GM12865 (cell line): ENCODE results near the gene PMAIP1.

ENCODE experiments used
- DNase-seq: peaks from one replicate; pipeline ENCODE4 v3.0.0; 2010; ENCODE audit warnings: low read depth
- H3K4me3 ChIP-seq: 2 replicates; pipeline ENCODE4 v1.5.1; 2011; ENCODE audit warnings: mild to moderate bottlenecking, low read depth, low read length, control low read depth
- CTCF ChIP-seq: IDR thresholded peaks from 2 replicates; pipeline ENCODE4 v1.5.1; 2011; ENCODE audit warnings: low read length, control low read depth, low read depth, inconsistent platforms; ENCODE audit not compliant: insufficient read depth; ENCODE audit errors: missing control alignments

PMAIP1 gene

DNA sequence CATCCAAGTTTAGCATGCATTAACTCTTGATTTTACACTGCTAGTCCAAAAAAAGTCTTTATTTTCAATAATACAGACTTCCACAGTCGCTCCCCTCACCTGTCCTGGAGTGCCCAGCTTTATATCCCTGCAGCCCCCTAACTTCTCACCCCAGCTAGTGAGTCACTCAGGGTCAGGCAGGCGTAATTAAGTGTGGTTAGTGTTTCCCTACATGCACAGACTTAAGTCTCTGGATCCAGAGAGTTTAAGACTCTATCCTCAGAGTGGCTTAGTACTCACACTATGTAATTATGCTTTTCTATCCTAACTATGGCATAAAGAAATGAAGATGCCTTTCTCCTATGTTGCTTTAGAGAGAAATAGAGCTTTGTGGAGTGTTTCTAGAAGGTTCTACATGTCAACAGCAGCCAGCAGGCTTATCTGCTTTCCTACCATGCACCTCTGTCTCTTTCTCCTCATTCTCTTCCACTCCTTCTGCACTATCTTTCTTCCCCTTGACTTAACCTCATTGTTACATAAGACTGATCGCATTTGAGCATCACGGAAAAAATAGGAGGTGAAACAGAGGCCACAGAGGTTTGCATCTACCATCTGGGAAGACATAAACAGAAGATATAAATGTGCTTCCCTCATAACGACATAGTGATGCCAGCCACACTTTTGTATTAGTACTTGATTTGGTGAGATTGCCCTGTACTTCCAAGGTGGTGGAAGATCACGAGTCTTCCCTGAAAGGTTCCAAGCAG, 34.4 kb upstream of the PMAIP1 start:
- TF ChIP-seq CTCF = no peak
- no peak overlapping the region for H3K4me3 ChIP-seq
- DNase-seq = no peak

DNA sequence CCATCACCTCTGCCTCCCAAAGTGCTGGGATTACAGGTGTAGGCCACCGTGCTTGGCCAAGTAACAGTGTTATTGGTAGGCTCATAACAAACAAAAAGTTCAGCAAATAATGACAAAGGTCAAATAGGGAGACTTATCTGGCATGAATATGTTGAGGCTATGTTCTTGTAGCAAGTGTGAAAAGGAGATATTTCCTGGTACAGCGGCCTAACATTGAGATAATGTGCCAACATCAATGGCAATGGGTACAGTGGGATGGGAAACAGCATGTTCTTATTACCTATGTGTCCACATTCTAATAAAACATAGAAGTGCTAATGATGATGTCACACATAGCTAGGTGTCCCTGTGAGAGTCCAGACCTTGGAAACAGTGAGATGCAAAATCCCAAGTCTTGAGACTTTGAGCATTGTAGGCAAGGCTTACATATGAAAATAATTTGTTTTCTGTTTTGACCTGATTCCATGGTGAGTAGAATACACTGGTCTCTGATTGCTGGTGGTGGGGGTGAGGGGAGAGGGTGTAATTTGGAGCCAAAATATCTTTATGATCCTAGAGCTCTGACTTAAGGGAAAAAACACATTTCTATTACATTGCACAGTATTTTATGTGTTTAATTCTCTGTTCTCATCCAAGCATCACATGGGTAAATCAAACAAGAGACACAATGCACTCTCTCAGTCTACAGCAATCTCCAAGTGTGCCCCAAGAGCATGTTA, 33.1 kb upstream of the PMAIP1 start:
- H3K4me3 ChIP-seq = no peak overlapping the region
- no peak for TF ChIP-seq CTCF

GRCh38 chr18:59867337-59868104, 32.3 kb upstream of the PMAIP1 start:
- no peak for DNase-seq

More for the DNA sequence above, 33.1 kb upstream of the PMAIP1 start:
- DNase-seq = no peak

GRCh38 chr18:59870623-59871130, 29.1 kb upstream of the PMAIP1 start:
- DNase-seq = no peak
- H3K4me3 ChIP-seq = no peak overlapping the region
- no peak for TF ChIP-seq CTCF

More at GRCh38 chr18:59867337-59868104, 32.3 kb upstream of the PMAIP1 start:
- no peak overlapping the region for H3K4me3 ChIP-seq
- TF ChIP-seq CTCF = no peak

DNA sequence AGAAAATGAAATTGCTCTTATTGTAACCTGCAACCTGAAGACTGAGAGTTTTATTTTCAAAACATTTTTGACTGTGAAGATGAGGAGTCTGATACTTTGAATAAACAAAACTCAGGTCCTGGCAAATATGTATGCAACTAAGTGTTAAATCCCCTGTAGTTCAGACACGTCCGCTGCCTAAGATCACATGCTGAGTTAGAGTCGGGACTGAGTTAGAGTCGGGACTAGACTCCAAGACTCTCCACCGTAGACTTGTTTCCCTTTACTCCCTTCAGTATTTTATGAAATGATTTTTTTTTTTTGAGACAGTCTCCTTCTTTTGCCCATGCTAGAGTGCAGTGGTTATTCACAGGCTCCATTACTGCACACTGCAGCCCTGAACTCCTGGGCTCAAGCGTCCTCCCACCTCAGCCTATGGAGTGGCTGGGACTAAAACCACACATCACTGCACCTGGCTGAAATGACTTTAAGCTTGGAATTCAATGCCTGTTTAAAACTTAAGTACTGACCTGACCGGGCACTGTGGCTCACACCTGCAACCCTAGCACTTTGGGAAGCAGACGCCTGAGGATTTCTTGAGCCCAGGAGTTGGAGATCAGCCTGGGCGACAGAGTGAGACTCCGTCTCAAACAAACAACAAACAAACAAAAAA, 28.0 kb upstream of the PMAIP1 start:
- DNase-seq = no peak
- no peak for TF ChIP-seq CTCF
- H3K4me3 ChIP-seq = no peak overlapping the region

DNA sequence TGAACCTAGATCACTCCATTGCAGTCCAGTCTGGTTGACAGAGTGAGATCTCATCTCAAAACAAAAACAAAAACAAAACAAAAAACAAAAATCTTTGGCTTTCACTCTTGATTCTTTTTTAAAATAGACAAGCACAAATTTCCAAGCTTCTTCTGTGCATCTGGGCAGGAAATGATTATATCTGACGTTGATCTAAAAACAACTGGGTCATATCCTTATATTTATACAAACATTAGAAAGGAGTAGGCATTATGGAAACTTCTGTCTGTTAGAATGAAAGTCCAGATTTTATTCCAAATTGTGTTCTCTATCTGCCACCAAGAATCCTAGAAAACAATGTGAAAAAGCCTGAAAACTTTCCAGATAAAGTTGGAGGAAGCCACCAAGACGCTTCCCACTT, 26.2 kb upstream of the PMAIP1 start:
- DNase-seq = peak; percentile 37
- no peak overlapping the region for H3K4me3 ChIP-seq
- no peak for TF ChIP-seq CTCF
